Measurements from ENCODE around the gene SECISBP2.

SECISBP2 gene

DNA sequence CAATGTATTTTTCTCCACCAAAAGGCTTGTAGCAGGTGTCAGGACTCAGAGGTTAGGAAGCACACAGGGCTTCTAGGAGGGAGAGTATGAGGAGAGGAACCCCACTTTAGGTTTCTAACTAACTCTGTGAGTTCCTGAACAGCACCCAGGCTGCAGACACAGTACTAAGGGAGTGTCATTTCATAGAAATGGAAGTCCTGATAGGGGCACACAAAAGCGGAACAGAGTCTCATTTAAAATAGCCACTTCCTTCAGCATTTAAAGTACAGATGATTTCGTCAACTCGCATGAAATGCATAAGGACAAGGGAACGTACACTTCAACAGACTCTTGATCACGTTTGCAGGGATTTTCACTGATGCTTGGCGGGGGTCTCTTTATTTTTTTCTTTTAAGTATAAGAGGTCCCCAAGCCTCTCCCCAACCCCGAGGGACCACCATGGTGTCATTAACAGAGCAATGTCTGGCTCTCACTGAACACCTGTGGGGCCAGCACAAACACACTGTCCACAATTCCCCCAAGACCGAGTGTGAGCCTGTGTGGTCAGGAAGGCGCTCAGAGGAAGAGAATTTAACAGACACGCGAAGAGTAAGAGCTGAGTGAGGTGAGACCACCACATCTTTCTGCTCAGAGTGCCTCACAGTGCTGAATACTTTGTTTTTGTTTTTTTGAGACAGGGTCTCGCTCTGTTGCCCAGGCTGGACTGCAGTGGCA, 82.3 kb downstream of the SECISBP2 start:
- TF ChIP-seq, protein P1, sequence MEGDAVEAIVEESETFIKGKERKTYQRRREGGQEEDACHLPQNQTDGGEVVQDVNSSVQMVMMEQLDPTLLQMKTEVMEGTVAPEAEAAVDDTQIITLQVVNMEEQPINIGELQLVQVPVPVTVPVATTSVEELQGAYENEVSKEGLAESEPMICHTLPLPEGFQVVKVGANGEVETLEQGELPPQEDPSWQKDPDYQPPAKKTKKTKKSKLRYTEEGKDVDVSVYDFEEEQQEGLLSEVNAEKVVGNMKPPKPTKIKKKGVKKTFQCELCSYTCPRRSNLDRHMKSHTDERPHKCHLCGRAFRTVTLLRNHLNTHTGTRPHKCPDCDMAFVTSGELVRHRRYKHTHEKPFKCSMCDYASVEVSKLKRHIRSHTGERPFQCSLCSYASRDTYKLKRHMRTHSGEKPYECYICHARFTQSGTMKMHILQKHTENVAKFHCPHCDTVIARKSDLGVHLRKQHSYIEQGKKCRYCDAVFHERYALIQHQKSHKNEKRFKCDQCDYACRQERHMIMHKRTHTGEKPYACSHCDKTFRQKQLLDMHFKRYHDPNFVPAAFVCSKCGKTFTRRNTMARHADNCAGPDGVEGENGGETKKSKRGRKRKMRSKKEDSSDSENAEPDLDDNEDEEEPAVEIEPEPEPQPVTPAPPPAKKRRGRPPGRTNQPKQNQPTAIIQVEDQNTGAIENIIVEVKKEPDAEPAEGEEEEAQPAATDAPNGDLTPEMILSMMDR (IDR thresholded peaks at IDR 0.05), result no peak

GRCh38 chr9:89402695-89403427, 84.6 kb downstream of the SECISBP2 start:
- TF ChIP-seq, protein P1 (IDR thresholded peaks at IDR 0.05), result no peak

- TF ChIP-seq, protein P1 (IDR thresholded peaks at IDR 0.05), result no peak
Measured at GRCh38 chr9:89404074-89404473, 85.8 kb downstream of the SECISBP2 start.

DNA sequence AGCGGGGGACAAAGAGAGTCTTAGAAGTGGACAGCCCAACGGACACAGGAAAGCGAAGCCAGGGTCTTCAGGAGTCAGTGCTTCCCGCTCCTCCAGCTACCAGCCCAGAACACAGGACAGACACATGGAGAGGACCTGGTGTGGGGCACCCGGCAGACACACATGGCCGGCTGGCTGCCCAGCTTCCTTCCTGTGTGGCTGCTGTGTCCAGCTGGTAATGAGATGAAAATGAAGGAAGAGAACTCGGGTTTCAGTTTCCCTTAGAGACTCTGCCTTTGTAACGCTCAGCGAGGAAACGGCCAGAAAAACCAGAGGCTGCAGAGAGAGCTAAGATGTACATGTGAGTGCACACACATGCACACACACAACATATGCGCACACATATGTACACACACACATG, 87.5 kb downstream of the SECISBP2 start:
- TF ChIP-seq, protein P1 (IDR thresholded peaks at IDR 0.05), result no peak

GRCh38 chr9:89407070-89407469, 88.8 kb downstream of the SECISBP2 start:
- TF ChIP-seq, protein P1 (IDR thresholded peaks at IDR 0.05), result no peak

- TF ChIP-seq, protein P1 (IDR thresholded peaks at IDR 0.05), result no peak
Measured at GRCh38 chr9:89408628-89409101, 90.4 kb downstream of the SECISBP2 start.
